ENCODE measurements around the gene SMARCA4. TPM values are rescaled to one million over a fixed set of nuclear protein-coding genes. Genes with fewer than 3 reads are reported as not detected.

SMARCA4 gene
- total RNA-seq, 1 experiment from 2014 or later: 261 TPM

DNA sequence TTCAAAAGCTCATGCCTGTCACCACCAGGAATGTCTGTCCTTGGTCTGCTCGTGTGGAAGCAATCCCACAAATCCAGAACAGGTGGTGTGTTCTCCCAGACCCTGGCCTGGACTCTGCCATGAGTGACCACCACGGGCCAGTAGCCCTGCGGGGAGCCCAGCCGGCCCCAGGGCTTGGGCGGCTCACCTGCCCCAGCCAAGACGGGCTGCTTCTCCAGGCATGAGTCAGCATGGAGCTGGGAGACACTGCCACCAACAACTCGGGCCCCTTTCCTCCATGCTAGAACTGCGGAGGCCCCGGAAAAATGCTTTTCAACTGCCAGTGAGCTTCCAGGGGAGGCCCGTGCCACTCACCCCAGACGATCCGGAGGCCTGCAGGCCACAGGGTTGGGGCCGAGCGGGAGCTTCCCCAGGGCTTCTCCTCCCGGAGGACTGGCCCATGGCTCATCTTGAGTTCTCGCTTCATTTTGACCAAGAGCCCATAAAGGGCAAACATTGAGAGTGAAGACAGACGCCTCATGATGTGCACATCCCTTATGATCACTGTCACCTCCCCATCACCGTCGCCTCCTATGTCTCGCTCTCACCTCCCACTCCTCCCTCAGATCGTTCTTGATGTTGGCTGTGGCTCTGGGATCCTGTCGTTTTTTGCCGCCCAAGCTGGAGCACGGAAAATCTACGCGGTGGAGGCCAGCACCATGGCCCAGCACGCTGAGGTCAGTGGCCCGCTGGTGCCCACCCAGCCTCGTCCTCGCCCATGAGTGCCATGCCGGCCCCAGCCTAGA, 49.1 kb upstream of the SMARCA4 start:
- WGBS (ENCODE audit: extremely low coverage, insufficient read length, low lambda C conversion rate): no CpG with 5 or more reads among the region's 31 CpGs
- Histone ChIP-seq H4K91ac (ENCODE audit: insufficient read length, low read depth, low read length) (no peak overlapping the region), H3K18ac (ENCODE audit: insufficient read length, low read depth, low read length) (no peak overlapping the region), H2BK15ac (ENCODE audit: low read depth, low read length) (no peak overlapping the region), H4K8ac (replicated peaks; ENCODE audit: insufficient read length, low read depth, low read length) (no peak overlapping the region), H3K27ac (ENCODE audit: insufficient read length, low read depth, low read length) (no peak overlapping the region), H3K23ac (ENCODE audit: insufficient read length, low read depth, low read length) (no peak overlapping the region), H3K9ac (ENCODE audit: extremely low read depth, insufficient read length, low read length) (no peak overlapping the region), H3K14ac (ENCODE audit: insufficient read depth, low read length) (no peak overlapping the region), H2BK120ac (ENCODE audit: low read depth, low read length, poor library complexity, severe bottlenecking) (no peak overlapping the region), H3K79me2 (ENCODE audit: insufficient read depth, low read length) (no peaks in the 10 kb centered on the region), H3K56ac (ENCODE audit: insufficient read length, low read depth, low read length) (no peak overlapping the region), H3T11ph (ENCODE audit: low read length) (no peak overlapping the region), H3K9me3 (ENCODE audit: control insufficient read depth, low read depth, low read length) (no peaks in the 10 kb centered on the region), H2BK20ac (ENCODE audit: low read depth, low read length, poor library complexity, severe bottlenecking) (no peak overlapping the region), H3K4me1 (ENCODE audit: insufficient read depth, low read length) (no peaks in the 10 kb centered on the region), H3K4ac (ENCODE audit: low read depth, low read length) (no peak overlapping the region), H2AK5ac (ENCODE audit: insufficient read length, low read length) (no peak overlapping the region), H4K20me1 (ENCODE audit: control insufficient read depth, insufficient read depth, insufficient read length) (no peaks in the 10 kb centered on the region), H2BK12ac (ENCODE audit: insufficient read length, low read depth, low read length) (no peak overlapping the region), H4K5ac (ENCODE audit: insufficient read length, low read depth, low read length) (no peak overlapping the region), H3K4me2 (ENCODE audit: insufficient read depth, insufficient read length, low read length) (no peak overlapping the region), H2BK5ac (ENCODE audit: insufficient read length, low read length) (no peak overlapping the region), H3K27me3 (ENCODE audit: insufficient read depth, low read length) (no peaks in the 10 kb centered on the region), H2AFZ (ENCODE audit: low read length) (no peak overlapping the region), H3K23me2 (ENCODE audit: insufficient read length, low read depth, low read length, poor library complexity, severe bottlenecking) (no peaks in the 10 kb centered on the region), H3K79me1 (ENCODE audit: insufficient read depth, low read depth, low read length, poor library complexity, severe bottlenecking) (no peaks in the 10 kb centered on the region)
- Mint-ChIP-seq H3K9me3 (no peaks in the 10 kb centered on the region), H3K36me3 (ENCODE audit: insufficient read depth in 1 of 3, low read depth in 3 of 3) (peaks cover 19 to 71% (median 59%) of the 10 kb centered on the region in 3 experiments; a peak in 6 of 7 replicates), H3K27ac (peak overlapping the region in 2 of 3 experiments; percentile 51 to 68; a peak in 2 of 7 replicates), H3K4me1 (no peaks in the 10 kb centered on the region), H3K27me3 (ENCODE audit: low read depth) (no peaks in the 10 kb centered on the region), H3K4me3 (no peak overlapping the region)
- peak; percentile 19 for DNase-seq
- TF ChIP-seq, protein P1, sequence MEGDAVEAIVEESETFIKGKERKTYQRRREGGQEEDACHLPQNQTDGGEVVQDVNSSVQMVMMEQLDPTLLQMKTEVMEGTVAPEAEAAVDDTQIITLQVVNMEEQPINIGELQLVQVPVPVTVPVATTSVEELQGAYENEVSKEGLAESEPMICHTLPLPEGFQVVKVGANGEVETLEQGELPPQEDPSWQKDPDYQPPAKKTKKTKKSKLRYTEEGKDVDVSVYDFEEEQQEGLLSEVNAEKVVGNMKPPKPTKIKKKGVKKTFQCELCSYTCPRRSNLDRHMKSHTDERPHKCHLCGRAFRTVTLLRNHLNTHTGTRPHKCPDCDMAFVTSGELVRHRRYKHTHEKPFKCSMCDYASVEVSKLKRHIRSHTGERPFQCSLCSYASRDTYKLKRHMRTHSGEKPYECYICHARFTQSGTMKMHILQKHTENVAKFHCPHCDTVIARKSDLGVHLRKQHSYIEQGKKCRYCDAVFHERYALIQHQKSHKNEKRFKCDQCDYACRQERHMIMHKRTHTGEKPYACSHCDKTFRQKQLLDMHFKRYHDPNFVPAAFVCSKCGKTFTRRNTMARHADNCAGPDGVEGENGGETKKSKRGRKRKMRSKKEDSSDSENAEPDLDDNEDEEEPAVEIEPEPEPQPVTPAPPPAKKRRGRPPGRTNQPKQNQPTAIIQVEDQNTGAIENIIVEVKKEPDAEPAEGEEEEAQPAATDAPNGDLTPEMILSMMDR (conservative IDR thresholded peaks at IDR 0.05): no peak
